A673 (cell line): ENCODE results near the gene TAF6. TPM values are rescaled to one million over a fixed set of nuclear protein-coding genes. Genes with fewer than 3 reads are reported as not detected.

Experiments used
- BruUV-seq: library from RNA; stranded (reverse); fragments of 400-500 nt; replicated peaks from 2 replicates; lab custom pipeline; 2021; lab: Mats Ljungman, UMichigan
- CTCF ChIA-PET: fragments of 300-600 bp; sonication (Branson Sonifier 250); formaldehyde crosslinking; loops from one replicate; lab custom pipeline; 2022; ENCODE audit warnings: antibody characterized with exemption; lab: Charles Lee
- POLR2A ChIA-PET: fragments of 300-600 bp; sonication (Branson Sonifier 250); formaldehyde crosslinking; loops from one replicate; lab custom pipeline; 2022; ENCODE audit warnings: antibody characterized with exemption; ENCODE audit not compliant: low non-redundant PET; lab: Charles Lee
- DNase-seq: peaks from one replicate; pipeline ENCODE4 v3.0.0-alpha.2; 2015; ENCODE audit warnings: low spot score
- H3K27ac ChIP-seq: fragments of 200-600 bp; sonication (generic); 2 replicates; pipeline ENCODE4 v1.5.1; 2016; ENCODE audit warnings: mixed run types, low read depth, mild to moderate bottlenecking, mixed read lengths, antibody characterized with exemption, low read length; ENCODE audit not compliant: poor library complexity, severe bottlenecking
- H3K27me3 ChIP-seq: fragments of 200-600 bp; sonication (generic); replicated peaks from 2 replicates; pipeline ENCODE4 v1.6.1; 2017; ENCODE audit warnings: mixed run types, low read depth, mild to moderate bottlenecking, mixed read lengths, antibody characterized with exemption, low read length; ENCODE audit not compliant: insufficient read depth, poor library complexity
- H3K36me3 ChIP-seq: fragments of 200-600 bp; sonication (generic); 2 replicates; pipeline ENCODE4 v1.6.1; 2016; ENCODE audit warnings: mixed run types, mild to moderate bottlenecking, mixed read lengths, antibody characterized with exemption, low read length; ENCODE audit not compliant: insufficient read depth, poor library complexity, severe bottlenecking
- H3K4me1 ChIP-seq: fragments of 200-600 bp; sonication (generic); 2 replicates; pipeline ENCODE4 v1.6.1; 2017; ENCODE audit warnings: mixed run types, mild to moderate bottlenecking, mixed read lengths, antibody characterized with exemption, low read length; ENCODE audit not compliant: insufficient read depth, poor library complexity, severe bottlenecking
- H3K4me3 ChIP-seq: fragments of 200-600 bp; sonication (generic); 2 replicates; pipeline ENCODE4 v1.5.1; 2016; ENCODE audit warnings: low read depth, mixed run types, mild to moderate bottlenecking, mixed read lengths, low read length; ENCODE audit not compliant: poor library complexity, severe bottlenecking
- H3K9me3 ChIP-seq: fragments of 200-600 bp; sonication (generic); 2 replicates; pipeline ENCODE4 v1.6.1; 2016; ENCODE audit warnings: mixed run types, low read depth, mild to moderate bottlenecking, mixed read lengths, antibody characterized with exemption, low read length; ENCODE audit not compliant: poor library complexity, severe bottlenecking
- CTCF ChIP-seq: fragments of 300-800, 200-600 bp; sonication (generic); conservative IDR thresholded peaks from 2 replicates; pipeline ENCODE4 v1.5.1; 2017; ENCODE audit warnings: low read depth, mild to moderate bottlenecking, antibody characterized with exemption, low read length, moderate library complexity, mixed read lengths
- EZH2 ChIP-seq: fragments of 200-600 bp; sonication (generic); IDR thresholded peaks from 2 replicates; pipeline ENCODE4 v1.6.1; 2017; ENCODE audit warnings: borderline replicate concordance, low read depth, mild to moderate bottlenecking, mixed read lengths, antibody characterized with exemption, low read length; ENCODE audit not compliant: poor library complexity, severe bottlenecking
- intact Hi-C: fragments of 100-400 bp; cut with micrococcal nuclease; formaldehyde crosslinking; loops from one replicate; pipeline ENCODE4 v1.10.0; 2022; ENCODE audit not compliant: unreplicated experiment
- total RNA-seq: library from RNA; stranded (reverse); gene quantifications from 2 replicates; pipeline ENCODE4 v1.2.3, GENCODE V29; 2021

TAF6 gene
- total RNA-seq, 1 experiment from 2014 or later = 97.3 TPM

GRCh38 chr7:100099452-100099851, 19.7 kb downstream of the TAF6 start:
- no peak for DNase-seq
- peaks cover 29% of the 10 kb centered on the region for H3K4me1 ChIP-seq
- no TSS peak for BruUV-seq
- H3K4me3 ChIP-seq = peak overlapping the region; percentile 71
- no peaks in the 10 kb centered on the region for H3K9me3 ChIP-seq
- intact Hi-C loops = no loop called here
- POLR2A ChIA-PET = no interaction called here
- CTCF ChIA-PET = no interaction called here
- H3K27ac ChIP-seq = peak overlapping the region; percentile 99
- TF ChIP-seq EZH2 = no peak
- no peak for TF ChIP-seq CTCF
- H3K27me3 ChIP-seq = no peaks in the 10 kb centered on the region
- peaks cover 62% of the 10 kb centered on the region for H3K36me3 ChIP-seq

- no peak for DNase-seq
- Histone ChIP-seq H3K9me3 (no peaks in the 10 kb centered on the region), H3K4me1 (peaks cover 29% of the 10 kb centered on the region), H3K27ac (no peak overlapping the region), H3K4me3 (peak overlapping the region; percentile 71), H3K36me3 (peaks cover 65% of the 10 kb centered on the region), H3K27me3 (no peaks in the 10 kb centered on the region)
- TF ChIP-seq CTCF = no peak
- TF ChIP-seq EZH2 = no peak
- BruUV-seq = TSS peak; percentile 46
- POLR2A ChIA-PET = no interaction called here
- CTCF ChIA-PET = no interaction called here
- intact Hi-C loops = no loop called here
Observed at GRCh38 chr7:100098913-100099312, 20.2 kb downstream of the TAF6 start.

- peak overlapping the region; percentile 22 for H3K27ac ChIP-seq
- intact Hi-C loops = no loop called here
- POLR2A ChIA-PET = no interaction called here
- no peaks in the 10 kb centered on the region for H3K9me3 ChIP-seq
- no peak overlapping the region for H3K4me3 ChIP-seq
- peaks cover 25% of the 10 kb centered on the region for H3K4me1 ChIP-seq
- CTCF ChIA-PET = interaction anchor here (0.6 kb wide), 1 partner anchor 69 kb away, joined by 3 read pairs; no protein-coding TSS in a partner anchor
- no peak for DNase-seq
- peaks cover 94% of the 10 kb centered on the region for H3K36me3 ChIP-seq
- no peaks in the 10 kb centered on the region for H3K27me3 ChIP-seq
- no peak for TF ChIP-seq CTCF
- no peak for TF ChIP-seq EZH2
- no TSS peak for BruUV-seq
Observed at GRCh38 chr7:100095704-100096103, 23.5 kb downstream of the TAF6 start.
